HUES6 (cell line): Measurements from ENCODE around the gene PRDM16.
"Not testable (repeated sequence)": the region's sequence is repeated elsewhere in the genome, so short reads cannot be mapped to it uniquely, and the experiment has no call there.

Experiments used
- H3K27ac ChIP-seq: 2 replicates; pipeline ENCODE4 v1.7.0; 2013; ENCODE audit warnings: low read depth, mild to moderate bottlenecking, low read length, inconsistent platforms
- H3K27me3 ChIP-seq: 2 replicates; pipeline ENCODE4 v1.6.1; 2013; ENCODE audit warnings: low read length; ENCODE audit not compliant: control insufficient read depth, insufficient read depth
- H3K36me3 ChIP-seq: 2 replicates; pipeline ENCODE4 v1.6.1; 2013; ENCODE audit warnings: low read length; ENCODE audit not compliant: control insufficient read depth, insufficient read depth
- H3K4me1 ChIP-seq: 2 replicates; pipeline ENCODE4 v1.6.1; 2013; ENCODE audit warnings: low read length; ENCODE audit not compliant: control insufficient read depth, insufficient read depth
- H3K4me3 ChIP-seq: 2 replicates; pipeline ENCODE4 v1.5.1; 2013; ENCODE audit warnings: low read depth, low read length
- H3K9ac ChIP-seq: one replicate; pipeline ENCODE4 v1.6.1; 2013; ENCODE audit warnings: mild to moderate bottlenecking, low read length
- H3K9me3 ChIP-seq: 2 replicates; pipeline ENCODE4 v1.6.1; 2013; ENCODE audit warnings: low read depth, low read length; ENCODE audit not compliant: control insufficient read depth, insufficient read depth

Gene PRDM16

GRCh38 chr1:3160647-3161145 is 91.7 kb downstream of the PRDM16 start:
- H3K9ac ChIP-seq, result no peak overlapping the region
- H3K27ac ChIP-seq, result no peak overlapping the region
- H3K4me1 ChIP-seq, result no peaks in the 10 kb centered on the region
- no peaks in the 10 kb centered on the region; the same call in 1 of the 2 replicates for H3K27me3 ChIP-seq
- H3K36me3 ChIP-seq, result no peaks in the 10 kb centered on the region
- H3K4me3 ChIP-seq, result no peak overlapping the region
- no peaks in the 10 kb centered on the region for H3K9me3 ChIP-seq

GRCh38 chr1:3161176-3161840 is 92.3 kb downstream of the PRDM16 start:
- no peak overlapping the region for H3K4me3 ChIP-seq
- H3K4me1 ChIP-seq, result no peaks in the 10 kb centered on the region
- no peak overlapping the region for H3K9ac ChIP-seq
- H3K27me3 ChIP-seq, result no peaks in the 10 kb centered on the region; the same call in 1 of the 2 replicates
- H3K36me3 ChIP-seq, result no peaks in the 10 kb centered on the region
- no peak overlapping the region for H3K27ac ChIP-seq
- H3K9me3 ChIP-seq, result no peaks in the 10 kb centered on the region

GRCh38 chr1:3162322-3162882 is 93.4 kb downstream of the PRDM16 start:
- Histone ChIP-seq H3K4me3 (no peak overlapping the region), H3K27me3 (no peaks in the 10 kb centered on the region; the same call in 1 of the 2 replicates), H3K4me1 (no peaks in the 10 kb centered on the region), H3K9me3 (no peaks in the 10 kb centered on the region), H3K9ac (no peak overlapping the region), H3K36me3 (no peaks in the 10 kb centered on the region), H3K27ac (no peak overlapping the region)

GRCh38 chr1:3163356-3163755 is 94.4 kb downstream of the PRDM16 start:
- no peaks in the 10 kb centered on the region for H3K36me3 ChIP-seq

GRCh38 chr1:3164671-3165070 is 95.7 kb downstream of the PRDM16 start:
- no peaks in the 10 kb centered on the region for H3K9me3 ChIP-seq
- H3K27me3 ChIP-seq, result no peaks in the 10 kb centered on the region; the same call in 1 of the 2 replicates
- H3K9ac ChIP-seq, result no peak overlapping the region
- no peaks in the 10 kb centered on the region for H3K36me3 ChIP-seq
- no peak overlapping the region for H3K4me3 ChIP-seq
- no peaks in the 10 kb centered on the region for H3K4me1 ChIP-seq
- H3K27ac ChIP-seq, result no peak overlapping the region

More at GRCh38 chr1:3163356-3163755, 94.4 kb downstream of the PRDM16 start:
- Histone ChIP-seq H3K27ac (no peak overlapping the region), H3K27me3 (no peaks in the 10 kb centered on the region; the same call in 1 of the 2 replicates), H3K9ac (no peak overlapping the region), H3K4me1 (no peaks in the 10 kb centered on the region), H3K9me3 (no peaks in the 10 kb centered on the region), H3K4me3 (no peak overlapping the region)

GRCh38 chr1:3165189-3165588 is 96.2 kb downstream of the PRDM16 start:
- H3K4me1 ChIP-seq, result not testable (repeated sequence)

GRCh38 chr1:3166206-3166918 is 97.4 kb downstream of the PRDM16 start:
- no peaks in the 10 kb centered on the region; the same call in 1 of the 2 replicates for H3K27me3 ChIP-seq
- no peak overlapping the region for H3K27ac ChIP-seq
- H3K4me3 ChIP-seq, result no peak overlapping the region
- H3K36me3 ChIP-seq, result no peaks in the 10 kb centered on the region
- H3K9me3 ChIP-seq, result no peaks in the 10 kb centered on the region
- no peak overlapping the region for H3K9ac ChIP-seq
- peaks cover 7% of the 10 kb centered on the region; the same call in 1 of the 2 replicates for H3K4me1 ChIP-seq

More at GRCh38 chr1:3165189-3165588, 96.2 kb downstream of the PRDM16 start:
- H3K27me3 ChIP-seq, H3K9me3 ChIP-seq, H3K4me3 ChIP-seq, H3K9ac ChIP-seq, H3K27ac ChIP-seq, H3K36me3 ChIP-seq: not testable (repeated sequence)

GRCh38 chr1:3167255-3167654 is 98.3 kb downstream of the PRDM16 start:
- Histone ChIP-seq H3K36me3 (no peaks in the 10 kb centered on the region), H3K4me3 (no peak overlapping the region), H3K9ac (no peak overlapping the region), H3K27ac (no peak overlapping the region), H3K9me3 (no peaks in the 10 kb centered on the region), H3K4me1 (peaks cover 7% of the 10 kb centered on the region; the same call in 1 of the 2 replicates), H3K27me3 (no peaks in the 10 kb centered on the region; the same call in 1 of the 2 replicates)

GRCh38 chr1:3168678-3169077 is 99.7 kb downstream of the PRDM16 start:
- Histone ChIP-seq H3K9me3 (no peaks in the 10 kb centered on the region), H3K4me1 (peaks cover 7% of the 10 kb centered on the region; the same call in 1 of the 2 replicates), H3K27me3 (no peaks in the 10 kb centered on the region), H3K36me3 (no peaks in the 10 kb centered on the region), H3K4me3 (no peak overlapping the region), H3K9ac (no peak overlapping the region), H3K27ac (no peak overlapping the region)

- H3K36me3 ChIP-seq, result no peaks in the 10 kb centered on the region
- no peak overlapping the region for H3K4me3 ChIP-seq
These were observed 100.8 kb downstream of the PRDM16 start for GRCh38 chr1:3169665-3170356.

More at GRCh38 chr1:3169665-3170356, 100.8 kb downstream of the PRDM16 start:
- Histone ChIP-seq H3K27me3 (no peaks in the 10 kb centered on the region), H3K27ac (no peak overlapping the region), H3K9me3 (no peaks in the 10 kb centered on the region), H3K4me1 (peaks cover 7% of the 10 kb centered on the region; the same call in 1 of the 2 replicates), H3K9ac (no peak overlapping the region)
